ENCODE results near the gene NUP85. TPM values are rescaled to one million over a fixed set of nuclear protein-coding genes. Genes with fewer than 3 reads are reported as not detected.

NUP85 gene
- total RNA-seq, 4 donors from 2014 or later = 19.6 to 62.3 (median 22.3) TPM

GRCh38 chr17:75269844-75270217 lies 64.4 kb downstream of the NUP85 start:
- Histone ChIP-seq H3K36me3 (peaks cover 0 to 30% of the 10 kb centered on the region in 2 donors), H3K4me3 (peak overlapping the region; percentile 77 to 91), H3K27me3 (no peaks in the 10 kb centered on the region), H3K27ac (peak overlapping the region; percentile 94 to 99 (median 96)), H3K4me1 (peaks cover 0 to 50% (median 21%) of the 10 kb centered on the region in 3 donors), H3K9me3 (no peaks in the 10 kb centered on the region)
- WGBS, 2 donors (ENCODE audit: low coverage in 1 of 2) = 20 to 86% methylated on average over 1 to 4 of the region's 6 CpGs
- ATAC-seq = no peak
- TF ChIP-seq POLR2AphosphoS5 (IDR thresholded peaks at IDR 0.05) = no peak
- TF ChIP-seq EP300 (IDR thresholded peaks at IDR 0.05) = no peak
- no peak for TF ChIP-seq POLR2A (IDR thresholded peaks at IDR 0.05)
- no peak for TF ChIP-seq CTCF (IDR thresholded peaks at IDR 0.05)

GRCh38 chr17:75270218-75270965 lies 64.9 kb downstream of the NUP85 start:
- peaks cover 0 to 50% (median 21%) of the 10 kb centered on the region in 3 donors for H3K4me1 ChIP-seq
- peak overlapping the region; percentile 94 to 99 (median 96) for H3K27ac ChIP-seq
- WGBS, 2 donors (ENCODE audit: low coverage in 1 of 2) = no CpG with 5 or more reads among the region's 47 CpGs
- no peaks in the 10 kb centered on the region for H3K27me3 ChIP-seq
- TF ChIP-seq CTCF (IDR thresholded peaks at IDR 0.05) (peak in 3 of 4 experiments; percentile 42 to 65 (median 59)), EP300 (IDR thresholded peaks at IDR 0.05) (no peak), POLR2A (IDR thresholded peaks at IDR 0.05) (peak in 1 of 2 donors; percentile 55), POLR2AphosphoS5 (IDR thresholded peaks at IDR 0.05) (peak; percentile 50)
- peak overlapping the region; percentile 77 to 91 for H3K4me3 ChIP-seq
- H3K9me3 ChIP-seq = no peaks in the 10 kb centered on the region
- peaks cover 0 to 25% of the 10 kb centered on the region in 2 donors for H3K36me3 ChIP-seq
- peak; percentile 77 for ATAC-seq

GRCh38 chr17:75270966-75271232 lies 65.4 kb downstream of the NUP85 start, which contains the start of gene MIF4GD:
MIF4GD (minus strand) TSS chr17:75271231; CDS start chr17:75270195, 1,036 bp downstream.
- no CpG with 5 or more reads among the region's 39 CpGs for WGBS, 2 donors (ENCODE audit: low coverage in 1 of 2)
- H3K4me1 ChIP-seq = peaks cover 0 to 50% (median 21%) of the 10 kb centered on the region in 3 donors
- TF ChIP-seq POLR2A (IDR thresholded peaks at IDR 0.05) (peak; percentile 20 to 86), EP300 (IDR thresholded peaks at IDR 0.05) (no peak)
- peak within 1 kb of the TSS; percentile 77 to 91 for H3K4me3 ChIP-seq
- H3K9me3 ChIP-seq = no peaks in the 10 kb centered on the region
- H3K27ac ChIP-seq = peak within 1 kb of the TSS; percentile 94 to 99 (median 96)
- ATAC-seq = no peak
- peaks cover 0 to 20% of the 10 kb centered on the region in 2 donors for H3K36me3 ChIP-seq
- no peaks in the 10 kb centered on the region for H3K27me3 ChIP-seq

GRCh38 chr17:75271233-75271954 lies 65.9 kb downstream of the NUP85 start:
- H3K4me1 ChIP-seq = peaks cover 0 to 50% (median 21%) of the 10 kb centered on the region in 3 donors
- peak overlapping the region; percentile 8 to 99 (median 96) for H3K27ac ChIP-seq
- H3K9me3 ChIP-seq = no peaks in the 10 kb centered on the region
- WGBS, 2 donors (ENCODE audit: low coverage in 1 of 2) = 2% methylated on average over 14 of the region's 74 CpGs; no CpG with 5 or more reads in 1 of the 2 donors
- H3K4me3 ChIP-seq = peak overlapping the region; percentile 77 to 91
- TF ChIP-seq CTCF (IDR thresholded peaks at IDR 0.05) (peak in 3 of 4 experiments; percentile 85 to 94 (median 93)), EP300 (IDR thresholded peaks at IDR 0.05) (no peak), POLR2A (IDR thresholded peaks at IDR 0.05) (peak in 1 of 2 donors; percentile 33), POLR2AphosphoS5 (IDR thresholded peaks at IDR 0.05) (peak; percentile 9)
- peak; percentile 90 for ATAC-seq
- H3K36me3 ChIP-seq = peaks cover 0 to 15% of the 10 kb centered on the region in 2 donors
- H3K27me3 ChIP-seq = no peaks in the 10 kb centered on the region

All from gastroesophageal sphincter (tissue), 4 donors.